HepG2 (cell line): ENCODE measurements around the gene ZFP36L2. TPM values are rescaled to one million over a fixed set of nuclear protein-coding genes. Genes with fewer than 3 reads are reported as not detected.

Experiments
- ATAC-seq: fragments of 200-7000 bp; cut with Tn5 transposase; 3 replicates; pipeline ENCODE4 v1.9.1; 2020; ENCODE audit warnings: mild to moderate bottlenecking, moderate library complexity
- BruUV-seq: library from RNA; stranded (reverse); fragments of 400-500 nt; replicated peaks from 2 replicates; lab custom pipeline; 2021; lab: Mats Ljungman, UMichigan
- CTCF ChIA-PET: fragments of 300-600 bp; formaldehyde crosslinking; extraction: SDS; loops from one replicate; lab custom pipeline; 2021; ENCODE audit warnings: low total read pairs, inconsistent platforms, low intra/inter-chr PET ratio; lab: Yijun Ruan, JAX
- POLR2A ChIA-PET: fragments of 350-600 bp; sonication (Branson Sonifier 250); formaldehyde crosslinking; loops from one replicate; lab custom pipeline; 2020; ENCODE audit warnings: antibody characterized with exemption, inconsistent platforms; lab: Yijun Ruan, JAX
- DNase-seq: peaks from one replicate; pipeline ENCODE4 v3.0.0-alpha.2; 2015; ENCODE audit warnings: low spot score
- FAIRE-seq: peaks from 3 replicates; lab custom pipeline; 2011; peaks lifted over from hg19 to GRCh38; lab: Jason Lieb, UNC
- H2AFZ ChIP-seq: one replicate; pipeline ENCODE4 v1.6.1; 2011; ENCODE audit warnings: low read length, inconsistent platforms
- H3K27ac ChIP-seq: fragments of 300-600 bp; 3 replicates; pipeline ENCODE4 v1.8.0; 2011; ENCODE audit warnings: mixed run types, mild to moderate bottlenecking, mixed read lengths, low read length, inconsistent platforms; ENCODE audit not compliant: insufficient read depth; ENCODE audit errors: extremely low read length
- H3K27me3 ChIP-seq, 2 experiments: fragments of 200-600 bp in 1 of 2; 2 replicates in 1 of 2; 3 replicates in 1 of 2; pipeline versions ENCODE4 v1.6.0 to v1.8.0; 2011; ENCODE audit warnings: low read length in 2 of 2, mild to moderate bottlenecking in 2 of 2, moderate library complexity in 2 of 2, inconsistent platforms in 1 of 2; ENCODE audit not compliant: insufficient read depth in 2 of 2, control insufficient read depth in 1 of 2
- H3K36me3 ChIP-seq, 2 experiments: fragments of 200-600 bp in 1 of 2; replicated peaks in 1 of 2; 2 replicates in 1 of 2; 3 replicates in 1 of 2; pipeline versions ENCODE4 v1.5.1 to v1.8.0; 2011; ENCODE audit warnings: low read length in 2 of 2, inconsistent platforms in 1 of 2; ENCODE audit not compliant: insufficient read depth in 2 of 2, control insufficient read depth in 1 of 2
- H3K4me1 ChIP-seq: 2 replicates; pipeline ENCODE4 v1.5.1; 2012; ENCODE audit warnings: low read length, inconsistent platforms; ENCODE audit not compliant: insufficient read depth
- H3K4me2 ChIP-seq: 2 replicates; pipeline ENCODE4 v1.6.0; 2011; ENCODE audit warnings: low read depth, low read length, inconsistent platforms
- H3K4me3 ChIP-seq, 3 experiments: fragments of 200-600 bp in 1 of 3; sonication (generic), shearing (Covaris generic) in 1 of 3; replicated peaks in 1 of 3; 2 replicates each; pipeline ENCODE4 v1.5.1; 2011 to 2016; ENCODE audit warnings: low read length in 3 of 3, inconsistent platforms in 2 of 3, low read depth in 2 of 3, mild to moderate bottlenecking in 2 of 3, control low read depth in 1 of 3, mixed read lengths in 1 of 3; ENCODE audit not compliant: insufficient read depth in 1 of 3
- H3K79me2 ChIP-seq: one replicate; pipeline ENCODE4 v1.6.1; 2011; ENCODE audit warnings: low read length, inconsistent platforms; ENCODE audit not compliant: insufficient read depth
- H3K9ac ChIP-seq: 2 replicates; pipeline ENCODE4 v1.6.0; 2011; ENCODE audit warnings: mild to moderate bottlenecking, low read depth, low read length, inconsistent platforms; ENCODE audit not compliant: insufficient read depth
- H3K9me3 ChIP-seq: 2 replicates; pipeline ENCODE4 v1.5.1; 2012; ENCODE audit warnings: mild to moderate bottlenecking, low read length
- H4K20me1 ChIP-seq: 2 replicates; pipeline ENCODE4 v1.6.0; 2011; ENCODE audit warnings: inconsistent platforms, mild to moderate bottlenecking, low read length, moderate library complexity; ENCODE audit not compliant: insufficient read depth
- ISL2 ChIP-seq: sonication (generic); formaldehyde crosslinking; IDR thresholded peaks from 2 replicates; pipeline ENCODE4 v1.5.0; 2020; ENCODE audit warnings: missing genetic modification reagents
- RORA ChIP-seq: sonication (generic); formaldehyde crosslinking; IDR thresholded peaks from 2 replicates; pipeline ENCODE4 v1.5.0; 2020; ENCODE audit warnings: mild to moderate bottlenecking, missing genetic modification reagents, moderate library complexity
- SCMH1 ChIP-seq: sonication (generic); formaldehyde crosslinking; IDR thresholded peaks from 2 replicates; pipeline ENCODE4 v1.9.0; 2021; ENCODE audit warnings: missing genetic modification reagents, mild to moderate bottlenecking, borderline replicate concordance
- SMAD9 ChIP-seq: sonication (generic); formaldehyde crosslinking; IDR thresholded peaks from 2 replicates; pipeline ENCODE4 v1.5.1; 2020; ENCODE audit warnings: mild to moderate bottlenecking, missing genetic modification reagents
- TBL1XR1 ChIP-seq: fragments of 150-350 bp; IDR thresholded peaks from 2 replicates; pipeline ENCODE4 v1.6.1; 2014; ENCODE audit warnings: borderline replicate concordance, low read length; ENCODE audit not compliant: partially characterized antibody
- ZNF614 ChIP-seq: IDR thresholded peaks from 2 replicates; pipeline ENCODE4 v1.6.1; 2018; ENCODE audit warnings: missing biosample characterization, missing genetic modification reagents, inconsistent platforms, borderline replicate concordance
- ZNF777 ChIP-seq: sonication (generic); formaldehyde crosslinking; IDR thresholded peaks from 2 replicates; pipeline ENCODE4 v1.4.0; 2020; ENCODE audit warnings: missing genetic modification reagents
- WGBS: methylation state at CpG from one replicate; pipeline ENCODE4 v1.1.6; 2017; ENCODE audit warnings: low lambda C conversion rate; 5-methylcytosine and 5-hydroxymethylcytosine counted together
- in situ Hi-C: cut with HindIII; loops from 2 replicates; pipeline ENCODE4 v1.10.0; 2017; ENCODE audit warnings: low pct_unique_long_range_greater_than_20kb; ENCODE audit not compliant: extremely low pct_ligation_motif_present
- intact Hi-C: fragments of 100-400 bp; cut with micrococcal nuclease; formaldehyde crosslinking; loops from one replicate; pipeline ENCODE4 v1.10.0; 2022; ENCODE audit not compliant: unreplicated experiment
- polyA plus RNA-seq, 8 experiments: library from polyadenylated mRNA; depleted of rRNA in 3 of 8; stranded (reverse) in 7 of 8; unstranded in 1 of 8; fragments of >200 nt; fragmentation: Illumina TruSeq in 4 of 8; extraction: Trizol in 4 of 8; gene quantifications; 2 replicates each; pipeline versions ENCODE4 v1.2.1 to v1.2.3, GENCODE V29; 2011 to 2016; ENCODE audit warnings: low read depth in 4 of 8, missing spikeins in 1 of 8, mixed read lengths in 1 of 8; ENCODE audit not compliant: insufficient read depth in 1 of 8
- total RNA-seq, 5 experiments: library from RNA; depleted of rRNA; stranded (reverse); fragments of >200 nt; fragmentation: Illumina TruSeq; extraction: Trizol; gene quantifications; 2 replicates each; pipeline ENCODE4 v1.2.3, GENCODE V29; 2016; ENCODE audit warnings: low read depth in 1 of 5
- TF ChIP-seq, protein P1 (sequence below): fragments of 450-650 bp; IDR thresholded peaks from 2 replicates; pipeline ENCODE4 v1.6.1; 2017
- TF ChIP-seq, protein P2 (sequence below): sonication (generic); formaldehyde crosslinking; IDR thresholded peaks from 2 replicates; pipeline ENCODE4 v1.5.0; 2020; ENCODE audit warnings: mild to moderate bottlenecking, missing genetic modification reagents
- TF ChIP-seq, protein P3 (sequence below): IDR thresholded peaks from 2 replicates; pipeline ENCODE4 v1.6.1; 2018; ENCODE audit warnings: missing genetic modification reagents, mild to moderate bottlenecking, missing compliant biosample characterization

ZFP36L2 gene
- total and polyA plus RNA-seq, 2 of the 13 experiments (the other 11 are each of a cell fraction or from before 2014, with no cell fraction given), result 11.2 to 21.8 TPM

DNA sequence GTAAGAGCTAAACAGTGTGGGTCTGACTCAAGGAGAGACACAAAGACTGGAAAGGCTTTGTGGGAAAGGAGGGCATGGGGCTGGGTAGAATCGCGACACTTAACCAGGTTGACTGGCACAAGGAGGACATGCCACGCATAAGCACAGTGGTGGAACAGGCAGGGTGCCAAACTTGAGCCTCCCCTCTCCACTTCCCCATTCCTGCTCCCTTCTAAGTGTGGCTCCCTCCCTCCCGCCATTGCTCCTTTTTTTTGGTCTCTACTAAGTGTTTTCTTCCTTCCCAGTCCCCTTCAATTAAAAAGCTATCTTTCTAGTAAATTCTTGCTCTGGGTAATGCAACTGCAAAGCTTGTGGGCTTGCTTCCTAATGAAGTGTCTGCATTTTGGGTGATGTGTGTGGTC is 40.3 kb upstream of the ZFP36L2 start:
- H3K9ac ChIP-seq, result no peak overlapping the region
- H3K36me3 ChIP-seq, result no peaks in the 10 kb centered on the region; a peak in 2 of 5 replicates
- in situ Hi-C loops, result no loop called here
- no peak overlapping the region for H2AFZ ChIP-seq
- H3K27me3 ChIP-seq, result no peaks in the 10 kb centered on the region
- WGBS, result 96% methylated on average over 4 of the region's 4 CpGs
- H3K27ac ChIP-seq, result no peak overlapping the region
- H3K4me1 ChIP-seq, result peaks cover 13% of the 10 kb centered on the region
- H3K4me3 ChIP-seq, result no peak overlapping the region
- TF ChIP-seq ZNF614 (CRISPR knock-in tag) (no peak), RORA (CRISPR knock-in tag) (no peak), SCMH1 (CRISPR knock-in tag) (no peak), ISL2 (CRISPR knock-in tag) (no peak), ZNF777 (CRISPR knock-in tag) (no peak), TBL1XR1 (no peak), SMAD9 (CRISPR knock-in tag) (no peak)
- TF ChIP-seq, protein P1, sequence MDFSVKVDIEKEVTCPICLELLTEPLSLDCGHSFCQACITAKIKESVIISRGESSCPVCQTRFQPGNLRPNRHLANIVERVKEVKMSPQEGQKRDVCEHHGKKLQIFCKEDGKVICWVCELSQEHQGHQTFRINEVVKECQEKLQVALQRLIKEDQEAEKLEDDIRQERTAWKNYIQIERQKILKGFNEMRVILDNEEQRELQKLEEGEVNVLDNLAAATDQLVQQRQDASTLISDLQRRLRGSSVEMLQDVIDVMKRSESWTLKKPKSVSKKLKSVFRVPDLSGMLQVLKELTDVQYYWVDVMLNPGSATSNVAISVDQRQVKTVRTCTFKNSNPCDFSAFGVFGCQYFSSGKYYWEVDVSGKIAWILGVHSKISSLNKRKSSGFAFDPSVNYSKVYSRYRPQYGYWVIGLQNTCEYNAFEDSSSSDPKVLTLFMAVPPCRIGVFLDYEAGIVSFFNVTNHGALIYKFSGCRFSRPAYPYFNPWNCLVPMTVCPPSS, result no peak
- TF ChIP-seq, protein P2, sequence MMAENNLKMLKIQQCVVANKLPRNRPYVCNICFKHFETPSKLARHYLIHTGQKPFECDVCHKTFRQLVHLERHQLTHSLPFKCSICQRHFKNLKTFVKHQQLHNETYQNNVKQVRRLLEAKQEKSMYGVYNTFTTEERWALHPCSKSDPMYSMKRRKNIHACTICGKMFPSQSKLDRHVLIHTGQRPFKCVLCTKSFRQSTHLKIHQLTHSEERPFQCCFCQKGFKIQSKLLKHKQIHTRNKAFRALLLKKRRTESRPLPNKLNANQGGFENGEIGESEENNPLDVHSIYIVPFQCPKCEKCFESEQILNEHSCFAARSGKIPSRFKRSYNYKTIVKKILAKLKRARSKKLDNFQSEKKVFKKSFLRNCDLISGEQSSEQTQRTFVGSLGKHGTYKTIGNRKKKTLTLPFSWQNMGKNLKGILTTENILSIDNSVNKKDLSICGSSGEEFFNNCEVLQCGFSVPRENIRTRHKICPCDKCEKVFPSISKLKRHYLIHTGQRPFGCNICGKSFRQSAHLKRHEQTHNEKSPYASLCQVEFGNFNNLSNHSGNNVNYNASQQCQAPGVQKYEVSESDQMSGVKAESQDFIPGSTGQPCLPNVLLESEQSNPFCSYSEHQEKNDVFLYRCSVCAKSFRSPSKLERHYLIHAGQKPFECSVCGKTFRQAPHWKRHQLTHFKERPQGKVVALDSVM (CRISPR knock-in tag), result no peak
- TF ChIP-seq, protein P3, sequence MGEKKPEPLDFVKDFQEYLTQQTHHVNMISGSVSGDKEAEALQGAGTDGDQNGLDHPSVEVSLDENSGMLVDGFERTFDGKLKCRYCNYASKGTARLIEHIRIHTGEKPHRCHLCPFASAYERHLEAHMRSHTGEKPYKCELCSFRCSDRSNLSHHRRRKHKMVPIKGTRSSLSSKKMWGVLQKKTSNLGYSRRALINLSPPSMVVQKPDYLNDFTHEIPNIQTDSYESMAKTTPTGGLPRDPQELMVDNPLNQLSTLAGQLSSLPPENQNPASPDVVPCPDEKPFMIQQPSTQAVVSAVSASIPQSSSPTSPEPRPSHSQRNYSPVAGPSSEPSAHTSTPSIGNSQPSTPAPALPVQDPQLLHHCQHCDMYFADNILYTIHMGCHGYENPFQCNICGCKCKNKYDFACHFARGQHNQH (CRISPR knock-in tag), result no peak
- ATAC-seq (no peak), DNase-seq (no peak), FAIRE-seq (no peak)
- H3K79me2 ChIP-seq, result no peaks in the 10 kb centered on the region
- ChIA-PET POLR2A (no interaction called here), CTCF (no interaction called here)
- intact Hi-C loops, result no loop called here
- BruUV-seq, result no TSS peak
- no peak overlapping the region for H3K4me2 ChIP-seq
- H3K9me3 ChIP-seq, result no peaks in the 10 kb centered on the region
- H4K20me1 ChIP-seq, result no peaks in the 10 kb centered on the region
